Embryonic facial prominence (tissue), 1 donor: ENCODE measurements around the gene TMTC2.

ENCODE experiments used
- DNase-seq: peaks from one replicate; pipeline ENCODE4 v3.0.0-alpha.2; 2016; ENCODE audit errors: extremely low spot score

The TMTC2 gene

DNA sequence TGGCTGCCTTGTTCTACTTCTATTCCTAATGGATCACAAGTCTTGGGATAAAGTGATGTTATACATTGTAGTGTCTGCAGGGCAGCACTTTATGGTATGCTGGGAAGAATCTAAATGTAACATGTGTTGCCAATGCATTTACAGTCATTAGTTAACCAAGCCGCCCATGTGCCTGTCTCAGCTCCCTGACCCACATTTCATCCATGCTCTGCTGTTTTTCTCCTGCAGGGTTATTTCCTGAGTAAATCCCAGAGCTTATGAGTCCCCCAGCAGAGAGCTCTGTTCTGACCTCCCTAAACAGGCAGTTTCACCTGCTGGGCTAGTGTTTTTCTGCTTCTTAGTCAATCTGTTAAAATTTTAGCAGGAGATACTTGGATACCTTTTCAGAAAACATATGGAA is 4.4 kb upstream of the TMTC2 start:
- no peak for DNase-seq

- DNase-seq, result no peak
These were observed 3.9 kb upstream of the TMTC2 start for GRCh38 chr12:82682851-82683261.

DNA sequence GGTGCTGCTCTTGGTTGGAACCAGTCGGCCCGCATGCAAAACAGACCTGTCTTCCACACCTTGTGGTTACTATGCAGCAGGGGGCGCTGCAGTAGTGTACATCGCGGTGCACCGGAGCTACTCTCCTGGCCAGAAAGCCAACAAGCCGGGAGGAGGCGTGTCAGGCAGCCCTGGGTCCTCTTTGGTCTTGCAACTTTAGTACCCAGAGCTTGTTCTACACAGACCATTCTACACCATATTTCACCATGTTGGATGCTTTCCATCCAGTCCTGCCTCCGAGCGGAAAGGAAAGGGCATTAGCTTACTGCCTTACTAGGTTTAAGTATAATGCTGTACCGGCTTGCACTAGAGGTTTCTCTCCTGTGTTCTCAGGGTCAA is 927 bp upstream of the TMTC2 start:
- peak; percentile 87 for DNase-seq

- no peak for DNase-seq
These were observed 610 bp downstream of the TMTC2 start for GRCh38 chr12:82687021-82688011.

GRCh38 chr12:82688035-82688501 is 1.4 kb downstream of the TMTC2 start:
- no peak for DNase-seq

DNA sequence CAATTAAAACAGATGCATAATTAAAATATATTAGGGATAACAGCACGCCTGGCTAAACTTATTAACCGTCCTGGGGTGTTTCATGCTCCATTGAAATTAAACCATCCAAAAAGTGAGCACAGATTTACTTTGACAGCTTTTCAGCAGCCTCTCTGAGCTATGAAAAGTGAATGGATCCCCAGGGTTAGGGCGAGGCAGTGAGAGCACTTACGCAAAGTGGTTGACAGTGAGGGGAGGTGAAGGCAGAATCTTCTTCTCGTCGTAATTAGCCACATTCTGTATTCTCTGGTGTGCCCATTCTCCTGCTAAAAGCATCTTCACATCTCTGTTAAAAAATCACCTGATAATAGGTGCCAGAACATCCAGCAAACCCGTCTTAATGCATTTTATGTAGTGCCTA is 1.9 kb downstream of the TMTC2 start:
- DNase-seq, result no peak

GRCh38 chr12:82690006-82690405 is 3.3 kb downstream of the TMTC2 start:
- DNase-seq, result no peak

DNA sequence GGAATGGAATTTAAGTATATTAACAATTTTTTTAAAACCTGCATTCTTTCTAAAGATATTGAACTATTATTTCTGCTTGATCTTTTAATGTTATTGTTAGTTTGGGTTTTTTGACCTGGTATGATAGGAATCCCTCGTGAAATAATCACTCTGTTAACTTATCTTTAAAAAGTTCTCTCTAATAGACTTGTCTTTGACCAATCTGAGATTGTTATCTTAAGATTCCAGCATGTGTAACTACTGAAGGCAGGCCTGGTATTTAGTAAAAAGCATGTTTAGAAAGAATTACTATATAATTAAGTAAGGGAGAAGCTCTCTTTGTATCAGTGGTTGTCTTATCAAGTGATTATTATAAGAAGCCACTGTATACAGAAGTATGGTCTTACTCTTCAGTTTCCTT is 4.8 kb downstream of the TMTC2 start:
- DNase-seq, result no peak

DNA sequence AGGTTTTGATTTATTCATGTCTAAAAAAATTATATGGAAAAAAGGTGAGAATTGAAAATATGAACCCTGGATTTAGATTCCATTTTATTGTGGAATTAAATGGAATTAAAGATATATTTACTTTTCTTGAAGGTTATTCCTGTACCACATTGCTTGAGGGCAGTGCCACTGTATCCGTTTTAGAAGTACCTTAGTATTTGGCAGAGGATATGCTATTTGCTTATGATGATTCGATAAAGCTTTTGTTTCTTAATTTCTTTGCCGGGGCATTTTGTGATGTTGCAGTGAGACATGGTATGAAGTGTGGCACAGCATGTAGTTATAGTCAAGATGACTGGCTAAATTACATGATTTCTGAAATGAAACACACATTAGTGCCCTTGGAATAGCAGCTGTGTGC is 7.6 kb downstream of the TMTC2 start:
- DNase-seq, result no peak

GRCh38 chr12:82694970-82695369 is 8.3 kb downstream of the TMTC2 start:
- no peak for DNase-seq

GRCh38 chr12:82695531-82695930 is 8.8 kb downstream of the TMTC2 start:
- no peak for DNase-seq

GRCh38 chr12:82696543-82696942 is 9.8 kb downstream of the TMTC2 start:
- DNase-seq, result no peak

- DNase-seq, result no peak
These were observed 12.2 kb downstream of the TMTC2 start for GRCh38 chr12:82698708-82699564.

DNA sequence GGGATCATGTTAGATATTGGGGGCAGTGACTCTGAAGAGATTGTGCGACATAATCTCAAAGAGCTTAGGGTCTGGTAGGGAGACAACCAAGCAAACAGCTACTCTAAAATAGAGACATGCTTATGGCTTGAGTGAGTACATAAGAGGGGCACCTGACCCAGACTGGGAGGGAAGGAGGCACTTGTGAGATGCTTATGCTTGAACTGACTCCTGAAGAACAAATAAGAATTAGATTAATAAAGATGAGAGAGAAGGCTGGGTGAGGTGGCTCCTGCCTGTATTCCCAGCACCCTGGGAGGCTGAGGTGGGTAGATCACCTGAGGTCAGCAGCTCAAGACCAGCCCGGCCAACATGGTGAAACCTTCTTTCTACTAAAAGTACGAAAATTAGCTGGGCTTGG is 19.1 kb downstream of the TMTC2 start:
- no peak for DNase-seq

- DNase-seq, result no peak
These were observed 21.6 kb downstream of the TMTC2 start for GRCh38 chr12:82708061-82708879.

DNA sequence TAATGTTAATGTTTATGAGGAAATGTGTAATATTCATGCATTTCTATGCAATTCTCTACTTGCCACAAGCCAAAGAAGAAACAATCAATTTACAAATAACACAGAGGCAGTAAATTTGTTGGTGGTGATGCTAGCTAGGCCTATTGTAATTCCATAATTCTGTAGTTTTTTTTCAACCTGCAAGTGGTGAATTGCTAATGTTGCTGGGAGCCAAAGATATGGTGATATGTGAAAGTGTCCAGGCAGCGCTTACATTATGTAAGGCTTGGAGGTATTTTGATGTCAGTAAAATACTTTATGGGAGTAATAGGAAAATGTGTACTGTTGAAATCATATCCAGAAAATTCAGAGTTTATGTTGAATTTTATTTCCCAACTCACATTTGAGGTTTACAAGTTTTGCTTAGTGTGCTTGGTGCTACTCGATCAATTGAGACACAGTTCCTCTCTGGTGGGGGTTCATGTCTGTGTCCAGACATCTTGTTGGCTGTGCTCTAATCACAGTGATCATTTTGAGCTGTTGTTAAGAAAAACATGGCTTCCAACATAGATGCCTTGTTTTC is 23.2 kb downstream of the TMTC2 start:
- DNase-seq, result no peak

DNA sequence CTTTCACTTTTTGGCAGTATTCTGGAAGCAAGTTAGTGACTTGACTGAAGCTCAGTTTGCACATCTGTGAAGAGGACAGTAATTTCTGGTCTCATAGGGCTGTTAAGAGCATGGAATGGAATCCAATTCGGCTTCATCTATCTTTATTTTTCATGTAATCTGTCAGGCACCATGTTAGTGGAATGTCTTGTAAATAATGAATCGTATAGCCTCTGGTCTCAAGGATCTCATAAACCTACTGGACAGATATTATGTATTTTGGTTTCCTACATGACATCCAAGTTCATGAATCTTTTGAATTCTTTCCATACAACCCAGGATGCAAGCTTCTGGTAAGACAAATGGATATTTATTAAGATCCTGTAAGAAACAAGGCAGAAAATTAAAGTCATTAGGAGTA is 24.0 kb downstream of the TMTC2 start:
- DNase-seq, result no peak

DNA sequence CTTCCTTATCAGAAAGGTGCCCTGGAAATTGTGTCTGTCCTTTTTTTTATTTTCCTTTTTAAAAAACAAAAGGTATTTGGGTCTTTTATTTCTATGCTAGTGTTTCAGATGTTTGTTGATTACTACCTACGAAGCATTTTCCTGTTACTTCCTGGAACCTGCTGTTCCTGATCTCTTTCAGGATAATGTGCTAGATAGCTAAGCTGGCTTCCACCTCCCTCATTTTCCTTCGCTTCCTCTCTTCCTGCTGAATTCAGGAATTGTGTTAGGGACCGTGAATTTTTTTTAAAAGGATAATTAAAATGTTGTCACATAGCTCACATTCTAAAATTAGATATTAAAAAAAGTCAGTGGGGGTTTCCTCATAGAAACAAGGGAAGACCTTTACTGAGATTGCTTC is 27.7 kb downstream of the TMTC2 start:
- no peak for DNase-seq

GRCh38 chr12:82721726-82722125 is 35.0 kb downstream of the TMTC2 start:
- no peak for DNase-seq

DNA sequence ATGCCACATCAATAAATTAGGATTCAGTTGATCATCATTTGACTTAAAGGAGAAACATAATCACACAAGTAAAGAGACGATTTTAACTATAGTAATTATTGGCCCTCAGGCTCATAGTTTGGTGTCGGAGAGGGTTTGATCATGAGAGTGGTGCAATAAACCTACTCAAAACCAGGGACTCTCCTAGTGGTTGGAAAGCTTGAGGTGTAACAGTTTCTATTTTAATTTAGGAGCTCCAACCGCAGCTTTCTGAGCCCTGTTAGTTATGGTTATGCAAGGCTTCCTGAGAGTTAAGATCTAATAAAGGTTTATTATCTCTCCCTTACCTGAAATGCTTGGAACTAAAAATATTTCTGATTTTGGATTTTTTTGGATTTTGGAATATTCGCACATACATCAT is 36.4 kb downstream of the TMTC2 start:
- DNase-seq, result no peak

DNA sequence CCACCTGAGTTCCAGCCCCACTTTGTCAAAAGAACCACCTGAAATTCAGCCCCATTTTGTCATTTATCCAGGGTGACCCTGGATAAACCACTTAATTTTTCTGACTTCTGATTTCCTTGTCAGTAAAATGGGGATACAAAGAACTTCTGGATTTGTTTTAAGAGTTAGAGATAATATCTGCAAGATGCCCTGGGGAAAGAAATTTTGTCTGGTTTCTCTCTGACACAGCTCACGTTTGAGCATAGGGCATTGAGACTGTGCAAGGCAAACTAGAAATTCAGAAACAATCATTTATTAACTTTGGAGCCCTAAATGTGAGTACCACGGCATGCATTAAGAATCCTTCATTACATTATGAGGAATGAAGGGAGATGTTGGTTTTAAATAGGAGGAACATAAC is 37.2 kb downstream of the TMTC2 start:
- no peak for DNase-seq
